ENCODE results near the gene PCOLCE2.

DNA sequence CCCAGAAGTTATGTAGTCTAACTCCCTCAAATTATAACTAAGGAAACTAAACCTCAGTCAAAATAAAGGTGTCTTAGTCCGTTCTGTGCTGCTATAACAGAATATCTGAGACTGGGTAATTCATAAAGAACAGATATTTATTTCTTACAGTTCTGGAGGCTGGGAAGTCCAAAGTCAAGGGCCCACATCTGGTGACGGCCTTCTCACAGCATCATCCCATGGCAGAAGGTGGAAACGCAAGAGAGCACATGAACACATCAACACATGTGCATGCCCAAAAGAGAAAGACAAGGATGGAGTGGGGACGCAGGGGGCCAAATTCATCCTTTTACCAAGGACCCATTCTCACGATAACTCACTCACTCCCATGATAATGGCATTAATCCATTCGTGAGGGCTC lies 73.1 kb downstream of the PCOLCE2 start:
- no peak for TF ChIP-seq GATA3 (IDR thresholded peaks at IDR 0.05; ENCODE audit: low read depth, low read length)
- TF ChIP-seq GATA2 (IDR thresholded peaks at IDR 0.05; ENCODE audit: low read depth, low read length) = no peak
